HG03097 (cell line): ENCODE measurements around the gene MYL12B.
"Not testable (repeated sequence)": the region's sequence is repeated elsewhere in the genome, so short reads cannot be mapped to it uniquely, and the experiment has no call there.

Source experiments
- ATAC-seq: cut with Tn5 transposase; IDR thresholded peaks from one replicate; pipeline ENCODE4 v1.9.1; 2021; ENCODE audit not compliant: unreplicated experiment, low FRiP score

The MYL12B gene

GRCh38 chr18:3261373-3262233 lies at the start of gene MYL12B:
TSS of gene MYL12B (plus strand) at chr18:3262133. CDS start at chr18:3272899, 10,766 bp downstream.
- peak; percentile 75 for ATAC-seq

GRCh38 chr18:3212657-3213056 lies 49.3 kb upstream of the MYL12B start:
- no peak for ATAC-seq

GRCh38 chr18:3213300-3214059 lies 48.5 kb upstream of the MYL12B start:
- no peak for ATAC-seq

DNA sequence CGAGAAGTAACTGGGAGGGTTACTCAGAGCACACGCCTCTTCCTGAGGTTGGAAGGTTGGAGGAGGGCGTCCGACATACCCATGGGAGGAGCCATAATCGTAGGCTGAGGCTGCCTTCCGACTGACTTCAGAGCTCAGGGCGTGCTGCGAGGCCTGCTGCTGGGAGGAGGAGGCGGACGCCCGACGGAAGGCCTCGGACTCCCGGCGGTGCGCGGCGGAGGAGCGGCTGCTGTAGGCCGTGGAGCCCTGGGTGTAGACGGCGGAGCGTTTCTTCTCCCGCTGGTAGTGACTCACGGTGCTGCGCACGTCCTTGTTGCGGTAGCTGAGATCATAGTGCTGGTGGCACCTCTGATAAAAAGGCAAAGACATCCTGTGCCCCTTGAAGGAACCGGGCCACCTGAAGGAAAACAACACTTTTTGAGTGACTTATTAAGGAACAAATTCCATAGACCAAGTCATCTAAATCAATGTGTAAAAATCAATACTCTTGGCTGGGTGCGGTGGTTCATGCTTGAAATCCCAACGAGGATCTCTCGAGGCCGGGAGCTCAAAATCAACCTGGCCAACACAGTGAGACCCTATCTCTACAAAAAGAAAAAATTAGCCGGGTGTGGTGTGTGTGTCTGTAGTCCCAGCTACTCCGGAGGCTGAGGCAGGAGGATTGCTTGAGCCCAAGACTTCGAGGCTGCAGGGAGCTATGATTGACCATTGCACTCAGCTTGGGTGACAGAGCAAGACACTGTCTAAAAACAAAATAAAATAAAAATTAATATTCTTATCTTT lies 46.9 kb upstream of the MYL12B start:
- no peak for ATAC-seq

DNA sequence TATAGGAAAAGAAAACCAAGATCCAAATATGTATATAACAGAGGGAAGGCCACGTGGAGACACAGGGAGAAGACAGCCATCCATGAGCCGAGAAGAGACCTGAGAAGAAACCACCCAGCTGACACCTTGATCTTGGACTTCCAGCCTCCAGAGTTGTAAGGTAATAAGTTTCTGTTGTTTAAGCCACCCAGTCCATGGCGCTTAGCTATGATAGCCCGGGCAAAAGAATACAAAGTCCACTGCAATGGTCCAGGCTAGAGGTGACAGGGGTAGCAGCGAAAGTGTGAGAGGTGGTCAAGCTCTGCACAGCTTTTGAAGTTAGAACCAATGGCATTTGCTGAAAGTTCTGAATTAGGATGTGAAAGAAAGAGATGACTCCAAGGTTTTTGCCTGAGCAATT lies 44.9 kb upstream of the MYL12B start:
- ATAC-seq = no peak

DNA sequence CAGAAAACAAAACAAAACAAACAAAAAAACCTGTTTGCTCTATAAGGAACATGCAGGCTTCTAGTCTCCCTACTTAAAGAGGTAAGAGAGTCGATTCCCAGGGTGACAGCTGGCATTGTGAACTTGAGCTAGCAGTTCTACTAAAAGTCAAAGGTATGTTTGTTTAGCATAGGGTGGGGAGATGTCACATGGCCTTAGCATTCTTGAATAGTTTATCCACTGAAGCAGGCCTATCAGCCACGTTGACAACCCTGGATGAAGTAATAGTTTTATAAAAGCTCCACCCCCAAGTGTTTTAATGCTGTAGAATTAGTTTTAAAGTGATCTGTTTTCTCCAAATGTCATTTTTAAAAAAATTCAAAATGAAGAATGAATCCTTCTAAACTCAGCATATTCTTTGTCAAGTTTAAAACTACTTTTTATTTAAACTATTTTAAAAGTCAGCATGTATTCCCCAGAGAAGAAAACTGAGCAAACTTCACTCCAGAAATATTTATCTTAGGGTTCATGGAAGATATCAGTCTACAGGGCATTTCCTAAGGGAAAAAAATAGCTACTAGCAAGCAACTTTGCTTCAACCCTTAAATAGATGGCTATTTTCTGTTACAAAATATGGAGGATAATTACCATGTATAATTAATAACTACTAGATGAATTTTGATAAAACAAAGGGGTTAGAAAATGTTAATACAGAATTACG lies 43.8 kb upstream of the MYL12B start:
- ATAC-seq = no peak

- ATAC-seq = no peak
Measured at GRCh38 chr18:3218819-3219218, 43.1 kb upstream of the MYL12B start.

GRCh38 chr18:3219241-3219630 lies 42.7 kb upstream of the MYL12B start:
- no peak for ATAC-seq

DNA sequence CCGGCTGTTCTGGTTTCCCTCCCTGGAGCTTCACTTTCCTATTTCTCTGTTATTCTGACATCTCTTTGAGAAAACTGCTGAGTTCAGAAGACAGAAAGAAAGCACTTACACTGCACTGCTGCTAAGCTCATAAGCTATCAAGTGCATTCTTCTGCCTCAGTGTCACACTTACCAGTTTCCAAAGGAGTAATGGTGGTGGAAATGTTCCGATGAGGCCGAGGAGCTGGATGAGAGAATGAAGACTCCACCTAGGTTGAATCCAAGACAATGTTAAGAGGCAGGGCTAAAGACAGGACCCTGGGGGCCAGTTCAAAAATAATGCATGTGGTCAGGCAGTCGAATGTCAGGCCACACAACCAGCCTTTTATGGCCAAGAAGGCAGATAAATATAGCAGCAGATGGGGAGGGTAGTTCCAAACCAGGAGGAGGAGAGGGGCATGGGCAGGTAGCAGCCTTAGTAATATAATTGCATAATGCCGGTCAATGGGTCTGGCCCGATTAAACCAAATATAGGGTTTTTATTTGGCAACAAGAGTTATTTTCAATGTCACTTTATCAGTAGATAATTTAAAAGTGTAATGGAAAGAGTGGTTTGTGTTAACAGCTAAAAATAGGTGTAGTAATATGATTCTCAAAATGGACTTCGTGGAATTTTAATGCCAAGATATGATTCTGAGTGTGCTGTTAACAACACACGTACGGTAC lies 42.1 kb upstream of the MYL12B start, which contains the start of gene MYOM1:
Gene MYOM1 (minus strand): TSS at position 338 of the 705 bp plus-strand sequence. CDS start 4,745 bp downstream, outside the sequence.
- ATAC-seq = no peak

DNA sequence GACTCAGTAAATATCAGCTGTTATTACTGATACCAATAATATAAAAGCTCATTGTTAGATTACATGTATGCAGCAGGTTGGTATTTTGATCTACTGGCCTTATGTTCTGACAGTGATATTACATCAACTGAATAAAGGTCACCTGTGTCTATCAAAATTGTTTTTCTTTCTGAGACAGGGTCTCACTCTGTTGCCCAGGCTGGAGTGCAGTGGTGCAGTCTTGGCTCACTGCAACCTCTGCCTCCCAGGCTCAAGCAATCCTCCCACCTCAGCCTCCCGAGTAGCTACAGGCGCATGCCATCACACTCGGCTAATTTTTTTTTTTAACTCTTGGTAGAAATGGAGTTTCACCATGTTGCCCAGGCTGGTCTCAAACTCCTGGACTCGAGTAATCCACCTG lies 41.1 kb upstream of the MYL12B start:
- ATAC-seq = not testable (repeated sequence)

DNA sequence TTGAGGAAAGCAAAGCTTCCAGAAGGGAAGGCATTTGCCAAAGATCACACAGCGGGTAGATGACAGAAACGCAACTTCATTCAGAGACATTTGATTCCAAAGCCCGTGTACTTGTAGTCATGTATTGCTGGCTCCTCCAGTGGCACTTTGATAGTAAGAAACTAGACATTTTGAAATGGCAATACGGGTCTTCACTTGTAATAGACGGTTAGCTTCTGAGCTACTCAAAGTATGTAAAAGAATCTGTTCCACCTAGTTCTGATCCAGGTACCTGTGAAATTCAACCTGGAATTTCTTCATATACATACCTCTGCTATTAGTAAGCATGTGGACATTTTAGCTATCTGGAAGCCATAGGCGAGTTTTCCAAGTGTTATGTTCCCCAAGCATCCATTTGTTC lies 40.4 kb upstream of the MYL12B start:
- ATAC-seq = no peak

DNA sequence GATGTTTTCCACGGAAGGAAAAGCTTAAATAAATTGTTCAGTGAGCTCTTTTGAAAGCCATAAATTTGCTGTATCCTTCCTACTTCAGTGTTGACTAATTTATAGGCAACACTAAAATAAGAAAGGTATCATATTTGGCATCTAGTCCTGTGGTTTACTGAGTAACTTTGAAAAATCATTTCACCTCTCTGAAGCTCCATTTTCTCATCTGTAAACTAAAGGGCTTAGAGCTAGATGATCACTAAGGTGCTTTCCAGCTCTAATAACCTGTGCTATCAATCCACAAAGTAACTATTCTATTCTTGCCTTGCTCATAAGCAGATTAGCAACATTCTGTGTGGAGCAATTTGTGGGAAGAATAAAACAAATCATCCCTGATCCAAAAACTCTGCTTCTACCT lies 38.6 kb upstream of the MYL12B start:
- no peak for ATAC-seq

- ATAC-seq = no peak
Measured at GRCh38 chr18:3224223-3224622, 37.7 kb upstream of the MYL12B start.

- ATAC-seq = no peak
Measured at GRCh38 chr18:3225588-3225987, 36.3 kb upstream of the MYL12B start.

DNA sequence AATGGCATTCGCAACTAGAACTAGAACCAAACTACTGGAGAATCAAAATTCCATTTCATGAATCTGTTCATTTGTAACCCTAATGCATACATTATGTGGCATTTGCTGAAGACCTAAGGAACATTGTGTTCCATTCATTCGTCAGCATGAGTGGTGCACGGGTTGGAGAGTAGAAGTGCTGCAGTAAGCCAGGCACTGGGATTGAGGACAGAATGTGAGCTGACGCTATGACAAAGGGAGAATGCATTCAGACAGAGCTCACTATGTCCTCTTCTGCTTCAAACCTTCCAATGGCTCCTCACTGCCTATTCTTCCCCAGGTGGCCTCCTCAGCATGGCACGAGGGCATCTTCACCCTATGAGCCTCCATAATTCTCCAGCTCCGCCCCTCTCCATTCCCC lies 35.9 kb upstream of the MYL12B start:
- no peak for ATAC-seq

DNA sequence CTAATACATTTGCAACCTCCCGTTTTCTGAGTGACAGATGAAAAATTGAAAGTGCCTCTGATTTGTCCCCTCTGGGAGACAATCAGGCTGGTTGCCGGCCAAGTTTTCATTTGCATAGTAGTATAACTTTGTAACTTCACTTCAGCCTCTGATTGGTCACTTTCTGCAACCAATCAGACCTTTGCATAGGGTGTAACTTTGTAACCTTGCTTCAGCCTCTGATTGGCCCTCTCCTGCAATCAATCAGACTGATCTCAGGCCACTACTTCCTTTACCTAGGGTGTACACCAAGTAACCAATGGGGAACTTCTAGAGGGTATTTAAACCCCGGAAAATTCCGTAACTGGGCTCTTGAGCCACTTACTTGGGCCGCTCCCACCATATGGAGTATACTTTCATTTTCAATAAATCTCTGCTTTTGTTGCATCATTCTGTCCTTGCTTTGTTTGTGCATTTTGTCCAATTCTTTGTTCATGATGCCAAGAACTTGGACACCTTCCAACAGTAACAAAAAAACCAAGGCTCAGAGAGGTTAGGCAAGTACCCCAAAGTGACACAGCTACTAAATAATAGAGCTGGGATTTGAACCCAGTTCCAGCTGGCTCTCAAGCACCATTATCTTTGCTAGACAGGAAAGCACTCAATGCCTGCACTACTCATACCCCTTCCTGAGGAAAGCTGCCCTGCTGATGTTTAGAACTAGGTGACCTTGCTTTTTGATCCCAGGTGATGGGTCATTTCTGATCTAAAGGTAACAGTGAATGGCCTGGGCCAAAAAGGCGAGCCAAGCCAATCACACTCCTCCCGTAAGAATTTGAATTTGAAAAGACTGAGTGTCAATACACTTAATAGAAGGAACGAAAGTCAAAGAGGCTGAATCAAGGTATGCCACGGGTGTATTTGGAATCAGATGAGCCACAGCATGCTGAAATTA lies 31.3 kb upstream of the MYL12B start:
- no peak for ATAC-seq

DNA sequence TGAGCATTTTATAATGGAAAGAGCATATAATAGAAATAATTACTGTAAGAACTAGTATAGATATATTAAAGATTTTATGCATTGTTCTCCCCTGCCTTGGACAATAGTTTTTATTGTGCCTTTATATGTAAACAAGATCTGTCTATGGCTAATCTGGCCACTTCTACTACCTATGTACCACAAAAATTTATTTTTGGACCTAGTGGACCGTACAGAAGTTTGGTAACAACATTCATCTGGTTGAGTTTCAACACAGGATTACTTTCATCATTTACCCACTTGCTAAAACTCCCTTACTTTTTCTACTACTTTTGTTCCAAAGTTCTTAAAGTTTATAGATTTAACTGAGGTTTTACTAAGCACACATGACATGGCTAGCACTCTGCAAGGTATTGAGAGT lies 28.9 kb upstream of the MYL12B start:
- no peak for ATAC-seq

GRCh38 chr18:3233433-3234168 lies 28.3 kb upstream of the MYL12B start:
- no peak for ATAC-seq
